ENCODE results near the gene AMZ1.

AMZ1 gene

DNA sequence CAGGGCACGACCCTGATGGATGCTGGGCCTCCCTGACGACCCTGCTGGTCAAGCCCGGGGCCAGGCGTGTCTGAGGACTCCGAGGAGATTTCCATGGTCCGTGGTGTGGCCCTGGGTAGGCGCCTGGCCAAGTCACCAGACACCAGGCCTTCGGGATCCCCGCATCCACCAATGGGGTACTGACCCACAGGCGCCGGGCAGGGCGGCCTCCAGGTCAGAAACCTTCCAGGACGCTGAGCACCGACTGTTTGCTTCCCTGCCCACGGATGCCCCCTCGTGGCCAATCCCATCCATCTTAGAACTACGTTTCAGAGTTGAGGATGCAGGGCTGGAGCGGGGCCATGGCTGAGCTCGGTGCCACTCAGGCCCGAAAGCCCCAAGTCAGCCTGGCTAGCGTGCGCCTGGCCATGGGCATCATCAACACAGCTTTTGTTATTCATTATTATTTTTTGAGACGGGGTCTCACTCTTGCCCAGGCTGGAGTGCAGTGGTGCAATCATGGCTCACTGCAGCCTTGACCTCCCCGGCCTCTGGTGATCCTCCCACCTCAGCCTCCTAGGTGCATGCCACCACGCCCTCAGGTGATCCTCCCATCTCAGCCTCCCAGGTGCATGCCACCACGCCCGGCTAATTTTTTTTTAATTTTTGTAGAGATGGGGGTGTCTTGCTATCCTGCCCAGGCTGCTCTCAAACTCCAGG is 7.1 kb upstream of the AMZ1 start:
- H3K4me3 ChIP-seq (ENCODE audit: low read depth, low read length), result no peak overlapping the region
- TF ChIP-seq, protein P1, sequence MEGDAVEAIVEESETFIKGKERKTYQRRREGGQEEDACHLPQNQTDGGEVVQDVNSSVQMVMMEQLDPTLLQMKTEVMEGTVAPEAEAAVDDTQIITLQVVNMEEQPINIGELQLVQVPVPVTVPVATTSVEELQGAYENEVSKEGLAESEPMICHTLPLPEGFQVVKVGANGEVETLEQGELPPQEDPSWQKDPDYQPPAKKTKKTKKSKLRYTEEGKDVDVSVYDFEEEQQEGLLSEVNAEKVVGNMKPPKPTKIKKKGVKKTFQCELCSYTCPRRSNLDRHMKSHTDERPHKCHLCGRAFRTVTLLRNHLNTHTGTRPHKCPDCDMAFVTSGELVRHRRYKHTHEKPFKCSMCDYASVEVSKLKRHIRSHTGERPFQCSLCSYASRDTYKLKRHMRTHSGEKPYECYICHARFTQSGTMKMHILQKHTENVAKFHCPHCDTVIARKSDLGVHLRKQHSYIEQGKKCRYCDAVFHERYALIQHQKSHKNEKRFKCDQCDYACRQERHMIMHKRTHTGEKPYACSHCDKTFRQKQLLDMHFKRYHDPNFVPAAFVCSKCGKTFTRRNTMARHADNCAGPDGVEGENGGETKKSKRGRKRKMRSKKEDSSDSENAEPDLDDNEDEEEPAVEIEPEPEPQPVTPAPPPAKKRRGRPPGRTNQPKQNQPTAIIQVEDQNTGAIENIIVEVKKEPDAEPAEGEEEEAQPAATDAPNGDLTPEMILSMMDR (IDR thresholded peaks at IDR 0.05; ENCODE audit: borderline replicate concordance, insufficient read depth, low read depth, low read length), result peak; percentile 75

DNA sequence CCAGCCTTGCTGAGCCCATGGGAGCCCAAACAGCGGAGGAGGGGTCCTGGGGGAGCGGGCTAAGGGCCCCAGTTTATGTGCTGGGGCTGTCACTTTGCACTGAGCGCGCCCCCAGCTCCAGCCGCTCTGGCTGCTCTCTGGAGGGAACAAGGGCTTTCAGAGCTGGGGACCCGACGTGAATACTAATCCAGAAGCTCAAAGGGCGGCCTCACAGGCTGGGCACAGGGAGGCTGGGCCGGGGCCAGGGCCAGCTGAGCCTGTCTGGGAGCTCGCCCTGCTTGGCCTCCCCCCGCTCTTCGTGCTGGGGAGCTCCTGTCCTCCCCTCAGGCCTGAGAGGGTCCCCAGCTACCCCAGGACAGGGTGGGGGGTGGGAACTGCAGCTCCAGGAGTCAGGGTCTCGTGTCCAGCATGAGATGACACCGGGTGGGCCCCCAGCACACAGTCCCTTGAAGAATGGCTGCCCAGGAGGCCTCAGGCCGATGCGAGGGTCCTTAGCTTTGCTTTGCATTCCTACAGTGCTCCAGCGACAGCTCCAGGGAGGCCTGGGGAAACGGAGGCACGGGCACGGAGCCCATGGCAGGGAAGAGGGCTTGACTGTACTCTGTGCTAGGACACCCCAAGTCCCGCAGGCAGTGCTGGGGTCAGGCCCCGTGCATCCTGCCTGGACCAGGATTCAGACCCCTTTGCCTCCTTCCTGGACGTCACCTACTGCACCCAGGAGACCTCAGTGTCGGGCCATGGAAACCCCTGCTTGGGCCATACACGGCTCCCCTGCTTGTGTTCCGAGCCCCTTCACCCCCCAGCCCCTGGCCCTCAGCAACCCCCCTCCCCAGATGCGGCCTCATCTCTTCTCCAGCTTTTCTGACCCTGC is 5.8 kb upstream of the AMZ1 start:
- TF ChIP-seq, protein P1 (IDR thresholded peaks at IDR 0.05; ENCODE audit: borderline replicate concordance, insufficient read depth, low read depth, low read length), result no peak

DNA sequence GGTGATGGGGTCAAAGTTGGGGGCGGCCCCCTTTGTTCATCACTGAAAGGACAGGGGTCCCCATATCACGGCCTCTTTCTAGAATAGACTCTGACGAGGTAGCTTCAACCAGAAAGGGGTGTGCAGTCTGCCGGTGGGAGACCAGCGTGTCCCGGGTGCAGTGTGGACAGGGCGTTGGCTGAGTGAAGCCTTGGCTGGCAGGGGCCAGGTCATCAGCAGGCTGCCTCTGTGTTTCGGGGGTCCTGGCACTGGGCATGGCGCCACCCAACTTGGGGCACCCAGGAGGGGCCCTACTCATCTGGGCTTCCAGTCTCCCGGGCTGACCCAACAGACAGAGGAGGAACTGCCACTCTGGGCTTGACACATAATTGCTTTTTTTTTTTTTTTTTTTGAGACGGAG is 3.5 kb upstream of the AMZ1 start:
- TF ChIP-seq, protein P1 (IDR thresholded peaks at IDR 0.05; ENCODE audit: borderline replicate concordance, insufficient read depth, low read depth, low read length), result no peak
- H3K4me3 ChIP-seq (ENCODE audit: low read depth, low read length), result no peak overlapping the region

More for the DNA sequence above, 5.8 kb upstream of the AMZ1 start:
- no peak overlapping the region for H3K4me3 ChIP-seq (ENCODE audit: low read depth, low read length)

DNA sequence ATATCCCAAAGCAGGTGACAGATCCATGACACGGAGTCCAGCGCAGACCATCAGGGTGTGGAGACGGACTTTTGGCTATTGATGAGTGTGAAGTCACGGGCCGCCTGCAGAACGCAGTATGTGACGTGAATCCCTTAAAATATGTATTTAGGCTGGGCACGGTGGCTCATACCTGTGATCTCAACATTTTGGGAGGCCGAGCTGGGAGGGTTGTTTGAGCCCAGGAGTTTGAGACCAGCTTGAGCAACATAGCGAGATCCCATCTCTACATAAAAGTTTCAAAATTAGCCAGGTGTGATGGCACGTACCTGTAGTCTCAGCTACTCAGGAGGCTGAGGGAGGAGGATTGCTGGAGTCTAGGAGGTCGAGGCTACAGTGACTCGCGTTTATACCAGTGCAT is 1.9 kb upstream of the AMZ1 start:
- H3K4me3 ChIP-seq (ENCODE audit: low read depth, low read length), result no peak overlapping the region
- TF ChIP-seq, protein P1 (IDR thresholded peaks at IDR 0.05; ENCODE audit: borderline replicate concordance, insufficient read depth, low read depth, low read length), result no peak

DNA sequence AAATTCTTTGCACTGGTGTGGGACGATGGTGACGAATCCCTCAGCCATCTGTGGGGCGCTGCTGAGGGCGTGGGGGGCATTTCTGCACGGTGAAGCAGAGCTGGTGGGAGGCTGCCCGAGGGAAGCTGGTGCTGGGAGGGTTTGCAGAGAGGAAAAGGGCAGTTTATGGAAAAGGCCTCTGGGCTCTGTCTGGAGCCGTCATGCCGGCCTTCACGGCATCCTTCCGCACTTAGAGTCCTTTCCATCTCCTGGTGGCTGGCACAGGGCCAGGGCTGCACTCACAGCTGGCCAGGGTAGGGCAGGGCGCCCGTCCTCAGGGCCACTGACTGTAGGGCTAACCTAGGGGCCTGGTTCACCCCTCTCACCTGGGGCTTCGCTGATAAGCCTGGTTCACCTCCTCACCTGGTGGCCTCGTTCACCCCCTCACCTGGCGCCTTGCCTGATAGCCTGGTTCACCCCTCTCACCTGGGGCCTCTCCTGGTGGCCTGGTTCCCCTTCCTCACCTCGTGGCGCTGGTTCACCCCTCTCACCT is 598 bp upstream of the AMZ1 start:
- peak overlapping the region; percentile 78 for H3K4me3 ChIP-seq (ENCODE audit: low read depth, low read length)
- TF ChIP-seq, protein P1 (IDR thresholded peaks at IDR 0.05; ENCODE audit: borderline replicate concordance, insufficient read depth, low read depth, low read length), result no peak

DNA sequence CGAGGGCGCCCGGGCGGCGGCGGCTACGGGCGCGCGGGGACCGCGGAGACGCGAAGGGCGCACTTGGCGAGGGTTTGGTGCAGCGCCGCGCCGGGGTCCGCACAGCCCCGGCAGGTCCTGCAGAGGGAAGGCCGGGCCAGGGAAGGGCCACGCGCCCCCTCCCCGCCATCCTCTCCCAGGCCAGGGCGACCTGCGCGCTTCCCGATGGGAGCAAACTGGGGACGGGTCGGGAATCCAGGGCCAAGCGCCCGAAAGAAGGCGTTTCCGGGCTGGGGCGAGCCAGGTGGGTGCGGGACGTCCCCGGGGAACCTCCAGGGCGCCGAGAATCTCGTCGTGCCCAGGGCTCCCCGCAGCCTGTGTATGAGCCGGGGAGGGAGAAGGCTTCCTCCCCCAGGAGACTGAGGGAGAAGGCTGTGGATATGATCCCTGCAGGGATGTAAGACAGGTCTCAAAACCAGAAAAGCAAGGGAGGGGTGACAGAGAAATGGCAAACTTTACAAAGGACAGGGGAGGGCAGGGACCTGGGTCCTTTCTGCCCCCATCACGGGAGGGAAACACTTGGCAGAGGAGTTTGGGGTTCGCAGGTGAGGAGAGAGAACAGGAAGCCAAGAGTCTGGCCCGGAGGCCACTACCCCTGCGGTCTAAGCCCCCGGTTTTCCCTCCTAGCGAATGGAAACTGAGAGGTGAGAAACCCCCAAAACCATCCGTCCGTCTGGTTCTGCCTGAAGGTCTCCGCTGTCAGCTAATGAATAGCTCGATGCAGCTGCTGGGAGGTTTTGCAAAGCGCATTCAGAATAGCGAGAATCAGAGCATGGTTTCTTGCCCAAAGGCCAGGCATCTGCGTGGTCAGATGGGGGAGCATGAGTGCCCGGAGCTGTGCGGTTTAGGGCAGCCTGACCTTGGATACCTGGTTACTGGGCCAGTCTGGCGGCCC is 674 bp downstream of the AMZ1 start:
- H3K4me3 ChIP-seq (ENCODE audit: low read depth, low read length), result peak overlapping the region; percentile 78
- TF ChIP-seq, protein P1 (IDR thresholded peaks at IDR 0.05; ENCODE audit: borderline replicate concordance, insufficient read depth, low read depth, low read length), result no peak

Measured in GM12875 (cell line).